GM19452 (cell line): ENCODE measurements around the gene JPH2.
A peak's percentile ranks its signal among the peaks of the same experiment; 100 is the strongest.

ENCODE experiments used
- ATAC-seq: cut with Tn5 transposase; IDR thresholded peaks from one replicate; pipeline ENCODE4 v1.9.1; 2021; ENCODE audit not compliant: unreplicated experiment

Gene JPH2

DNA sequence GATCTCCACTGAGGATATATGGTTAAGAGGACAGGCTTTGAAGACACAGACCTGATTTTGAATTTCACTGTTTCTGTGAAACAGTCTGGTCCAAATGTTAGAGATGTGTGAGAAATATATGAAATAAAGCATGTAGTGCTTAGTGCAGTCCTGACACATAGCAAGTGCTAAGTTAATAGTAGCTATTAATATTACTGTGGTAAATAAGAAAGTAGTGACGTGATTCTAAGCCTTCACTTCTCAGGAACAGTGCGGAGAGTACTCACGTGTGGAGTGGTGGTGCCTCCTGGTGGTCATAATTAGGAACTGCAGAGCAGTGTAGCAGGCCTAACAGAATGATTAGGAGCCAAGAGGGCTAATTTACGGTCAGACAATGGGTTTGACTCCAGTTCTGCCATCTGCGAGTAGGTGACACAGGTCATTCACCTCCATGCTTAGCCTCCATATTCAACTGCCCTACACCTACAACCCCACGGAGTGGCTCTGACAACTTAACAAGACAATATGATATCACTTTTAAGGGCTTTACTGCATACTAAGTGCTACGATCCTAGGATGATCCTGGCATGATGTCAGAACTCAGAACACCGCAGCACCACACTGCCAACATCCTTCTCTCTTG is 106.2 kb downstream of the JPH2 start:
- ATAC-seq = no peak

DNA sequence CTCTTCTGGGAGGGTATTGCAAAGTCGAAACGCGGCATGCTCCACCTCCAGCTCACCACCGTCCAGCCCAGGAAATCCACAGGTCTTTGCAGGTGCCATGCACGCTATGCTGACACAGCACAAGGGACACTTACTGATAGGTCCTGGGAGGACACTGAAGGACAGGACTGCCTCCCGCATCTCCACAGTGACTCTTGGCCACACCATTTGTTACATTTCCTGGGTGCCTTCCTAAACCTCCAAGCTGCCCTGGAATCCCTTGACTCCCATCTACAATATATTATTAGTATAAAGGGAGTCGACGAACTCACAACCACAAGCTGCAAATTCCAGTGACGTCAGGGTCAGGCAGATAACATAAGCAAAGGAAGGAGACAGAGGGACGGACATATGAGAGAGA is 106.9 kb downstream of the JPH2 start:
- ATAC-seq = no peak

DNA sequence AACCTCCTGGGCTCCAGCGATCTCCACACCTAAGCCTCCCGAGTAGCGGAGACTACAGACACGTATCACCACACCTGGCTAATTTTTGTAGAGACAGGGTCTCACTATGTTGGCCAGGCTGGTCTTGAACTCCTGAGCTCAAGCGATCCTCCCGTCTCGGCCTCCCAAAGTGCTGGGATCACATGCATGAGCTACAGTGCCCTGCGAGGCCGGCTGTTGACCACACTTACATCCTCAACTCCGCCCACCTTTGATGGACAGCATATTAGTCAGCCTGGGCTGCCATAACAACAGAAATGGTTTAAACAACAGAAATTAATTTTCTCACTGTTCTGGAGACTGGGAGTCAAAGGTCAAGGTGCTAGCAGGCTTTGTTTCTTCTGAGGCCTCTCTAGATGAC is 107.7 kb downstream of the JPH2 start:
- no peak for ATAC-seq

DNA sequence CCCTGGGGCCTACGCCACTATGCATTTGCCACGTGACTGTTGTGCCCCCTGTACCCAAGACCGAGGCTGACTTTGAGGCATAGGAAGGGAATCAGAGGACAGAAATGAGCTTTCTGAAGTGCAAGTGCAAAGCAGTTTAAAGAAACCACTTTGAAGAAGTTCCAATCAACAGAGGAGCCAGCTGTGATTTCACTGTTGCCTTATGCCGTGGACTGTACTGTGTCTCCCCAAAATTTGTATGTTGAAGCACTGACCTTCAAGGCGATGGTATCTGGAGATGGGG is 111.1 kb downstream of the JPH2 start:
- ATAC-seq = no peak

- no peak for ATAC-seq
Measured at GRCh38 chr20:44075191-44075949, 111.6 kb downstream of the JPH2 start.

DNA sequence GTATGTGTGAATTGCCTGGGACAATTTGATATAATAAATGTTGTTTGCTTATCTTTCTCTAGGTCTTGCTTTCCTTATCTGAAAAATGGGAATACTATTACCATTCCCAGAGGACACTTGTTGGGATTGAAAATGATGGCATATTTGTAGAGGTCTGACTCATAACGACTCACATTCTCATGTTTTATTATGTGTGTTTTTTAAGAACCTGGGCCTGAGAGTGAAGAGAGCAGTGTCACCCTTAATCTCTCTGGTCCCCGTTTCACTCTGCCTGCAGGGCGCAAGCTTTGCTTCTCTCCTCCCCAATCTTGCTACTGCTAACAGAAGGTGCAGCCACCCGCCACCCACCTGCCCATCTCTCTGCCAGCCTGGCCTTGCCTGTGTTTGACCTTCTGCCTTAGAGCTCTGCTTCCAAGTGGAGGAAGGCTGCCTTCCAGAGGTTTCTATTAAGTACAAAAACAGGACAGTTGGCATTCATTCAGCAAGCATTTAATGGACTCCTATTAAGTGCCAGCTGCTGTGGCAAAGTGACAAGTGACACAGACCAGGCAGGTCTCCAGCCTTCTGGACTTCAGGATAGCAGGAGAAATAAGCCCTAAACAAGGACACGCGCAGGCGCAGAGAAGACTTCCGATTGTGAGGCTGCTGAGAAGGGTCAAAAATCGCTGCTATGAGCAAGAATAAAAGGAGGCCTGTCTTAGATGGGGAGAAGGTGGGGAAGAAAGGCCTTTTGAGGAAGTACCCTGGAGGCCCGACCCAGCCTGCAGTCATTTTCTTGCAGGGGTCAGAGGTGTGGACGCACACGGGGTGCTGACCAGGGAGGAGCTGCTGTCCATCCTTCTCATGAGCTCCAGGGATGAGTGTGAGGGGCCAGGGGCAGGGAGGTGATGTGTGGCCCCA is 112.5 kb downstream of the JPH2 start:
- ATAC-seq = no peak

GRCh38 chr20:44073675-44074071 is 113.3 kb downstream of the JPH2 start:
- no peak for ATAC-seq

DNA sequence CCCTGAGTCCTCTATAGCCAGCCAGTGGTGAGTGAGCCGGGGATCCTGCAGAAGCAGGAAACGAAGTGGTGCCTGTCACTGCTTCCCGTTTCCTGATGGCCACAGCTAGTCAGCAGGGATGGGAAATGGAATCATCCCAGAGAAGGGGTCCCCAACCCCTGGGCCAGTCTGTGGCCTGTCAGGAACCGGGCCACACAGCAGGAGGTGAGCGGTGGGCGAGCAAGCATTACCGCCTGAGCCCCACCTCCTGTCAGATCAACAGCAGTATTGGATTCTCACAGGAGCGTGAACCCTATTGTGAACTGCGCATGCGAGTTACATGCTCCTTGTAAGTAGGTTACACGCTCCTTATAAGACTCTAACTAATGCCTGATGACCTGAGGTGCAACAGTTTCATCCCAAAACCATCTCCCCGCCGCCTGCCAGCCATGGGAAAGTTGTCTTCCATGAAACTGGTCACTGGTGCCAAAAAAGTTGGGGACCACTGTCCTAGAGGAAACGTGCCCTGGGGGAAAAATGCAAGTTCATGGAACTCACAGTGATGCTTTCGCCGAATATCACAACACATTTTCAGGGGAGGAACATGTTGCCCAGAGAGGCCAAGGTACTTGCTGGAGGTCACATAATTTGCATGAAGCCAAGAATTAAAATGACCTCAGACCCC is 113.8 kb downstream of the JPH2 start:
- ATAC-seq = no peak

GRCh38 chr20:44072384-44072783 is 114.6 kb downstream of the JPH2 start:
- no peak for ATAC-seq

GRCh38 chr20:44071526-44072111 is 115.4 kb downstream of the JPH2 start:
- no peak for ATAC-seq

GRCh38 chr20:44071057-44071456 is 115.9 kb downstream of the JPH2 start:
- no peak for ATAC-seq

- ATAC-seq = no peak
Measured at GRCh38 chr20:44070139-44070900, 116.7 kb downstream of the JPH2 start.

DNA sequence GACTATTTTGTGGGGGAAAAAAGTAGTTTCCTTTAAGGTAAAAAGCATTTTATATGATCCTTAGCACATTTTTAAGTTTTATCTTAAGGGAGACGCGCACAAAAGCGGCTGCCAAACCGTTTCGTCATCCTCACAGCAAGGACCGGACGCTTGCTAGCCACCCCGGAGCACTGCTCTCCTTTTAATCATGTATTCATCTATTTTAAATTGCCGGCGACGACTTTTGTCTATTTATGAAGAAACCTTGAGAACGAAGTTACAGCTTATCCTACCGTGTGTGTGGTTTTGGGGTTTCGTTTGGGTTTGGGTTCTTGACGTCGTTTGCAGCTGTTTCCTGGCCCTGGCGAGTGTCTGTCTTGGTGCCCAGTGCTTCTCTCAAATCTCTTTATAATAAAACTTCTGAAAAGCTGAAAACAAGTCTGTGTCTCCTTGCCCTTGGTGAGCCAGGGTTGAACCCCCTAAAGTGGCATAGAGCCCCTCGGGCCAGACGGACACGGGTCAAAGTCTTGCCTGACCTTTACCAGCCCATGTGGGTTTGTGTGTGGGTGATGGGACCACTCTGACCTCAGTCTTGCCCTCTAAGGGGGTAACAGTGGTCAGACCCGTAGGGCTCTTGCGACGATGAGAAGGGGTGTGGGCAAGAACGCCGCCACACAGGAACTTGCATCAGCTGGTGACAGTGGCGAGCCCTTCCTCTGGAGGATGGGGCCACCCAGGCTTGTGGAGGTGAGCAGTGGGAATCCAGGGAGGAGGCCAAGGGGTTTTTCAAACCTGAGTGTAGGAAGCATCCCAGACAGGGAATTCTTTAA is 117.6 kb downstream of the JPH2 start:
- ATAC-seq = peak; percentile 45

DNA sequence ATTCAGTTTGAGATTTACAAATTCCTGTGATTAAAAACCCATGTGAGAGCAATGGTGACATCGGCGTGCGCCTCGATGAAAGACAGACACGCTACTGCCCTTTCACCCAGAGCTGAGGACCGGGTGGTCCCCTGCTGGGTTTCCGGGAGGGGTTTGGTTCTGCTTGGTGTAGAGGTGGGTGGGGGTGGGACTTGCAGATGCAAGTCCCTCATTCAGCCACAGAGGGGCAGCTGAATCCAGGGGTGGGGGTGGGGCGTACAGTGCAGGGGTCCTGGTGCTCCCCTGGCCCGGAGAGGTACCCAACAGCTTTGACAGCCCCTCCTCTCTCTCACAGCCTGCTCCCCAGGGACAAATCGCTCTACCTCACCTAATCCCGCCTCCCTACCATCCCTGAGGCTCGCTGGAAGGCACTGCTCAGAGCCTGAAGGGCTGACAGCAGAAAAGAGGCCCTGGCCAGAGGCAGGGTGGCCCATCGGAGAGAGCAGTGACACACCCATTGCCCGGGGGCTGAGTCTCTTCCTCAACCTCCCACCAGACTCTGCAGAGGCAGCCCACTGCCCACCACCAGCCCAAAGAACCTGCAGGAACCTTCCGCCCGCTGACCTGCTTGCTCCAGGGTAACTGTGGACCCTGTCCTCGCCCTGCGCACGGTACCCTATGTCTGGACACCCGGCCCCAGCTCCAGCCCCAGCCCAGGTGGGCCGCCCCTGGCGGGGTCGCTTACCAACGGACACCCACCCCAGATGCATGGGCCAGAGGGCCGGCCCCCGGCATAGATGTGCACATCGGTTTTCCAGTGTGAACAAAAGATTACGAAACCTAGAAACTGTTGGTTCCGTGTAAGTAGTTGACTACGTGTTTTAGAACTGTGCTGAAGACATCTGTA is 118.4 kb downstream of the JPH2 start:
- ATAC-seq = peak; percentile 20

- ATAC-seq = no peak
Measured at GRCh38 chr20:44067650-44068081, 119.3 kb downstream of the JPH2 start.

GRCh38 chr20:44066645-44067606 is 120.1 kb downstream of the JPH2 start:
- no peak for ATAC-seq
